ENCODE data around the gene FAM107B.

GRCh38 chr10:14554491-14555205, 220.0 kb downstream of the FAM107B start:
- TF ChIP-seq OSR1 (CRISPR knock-in tag; IDR thresholded peaks at IDR 0.05): no peak
- no peak for TF ChIP-seq CSDC2 (CRISPR knock-in tag; IDR thresholded peaks at IDR 0.05)
- no peak for TF ChIP-seq TCF4 (CRISPR knock-in tag; IDR thresholded peaks at IDR 0.05; ENCODE audit: borderline replicate concordance)
- no peak for TF ChIP-seq CSRNP3 (CRISPR knock-in tag; IDR thresholded peaks at IDR 0.05)
- TF ChIP-seq BACH2 (CRISPR knock-in tag; IDR thresholded peaks at IDR 0.05; ENCODE audit: borderline replicate concordance): no peak
- TF ChIP-seq POU6F1 (CRISPR knock-in tag; IDR thresholded peaks at IDR 0.05; ENCODE audit: borderline replicate concordance, low read depth): no peak
- TF ChIP-seq RARB (CRISPR knock-in tag; IDR thresholded peaks at IDR 0.05): no peak
- TF ChIP-seq ZFP30 (CRISPR knock-in tag; IDR thresholded peaks at IDR 0.05): no peak
- no peak for TF ChIP-seq ZFP3 (CRISPR knock-in tag; IDR thresholded peaks at IDR 0.05)

Data from SK-N-SH treated with all-trans-retinoic acid at 6 μM for 48 hours (cell line).